ENCODE data around the gene MRC2.
A peak's percentile ranks its signal among the peaks of the same experiment; 100 is the strongest.

The MRC2 gene

DNA sequence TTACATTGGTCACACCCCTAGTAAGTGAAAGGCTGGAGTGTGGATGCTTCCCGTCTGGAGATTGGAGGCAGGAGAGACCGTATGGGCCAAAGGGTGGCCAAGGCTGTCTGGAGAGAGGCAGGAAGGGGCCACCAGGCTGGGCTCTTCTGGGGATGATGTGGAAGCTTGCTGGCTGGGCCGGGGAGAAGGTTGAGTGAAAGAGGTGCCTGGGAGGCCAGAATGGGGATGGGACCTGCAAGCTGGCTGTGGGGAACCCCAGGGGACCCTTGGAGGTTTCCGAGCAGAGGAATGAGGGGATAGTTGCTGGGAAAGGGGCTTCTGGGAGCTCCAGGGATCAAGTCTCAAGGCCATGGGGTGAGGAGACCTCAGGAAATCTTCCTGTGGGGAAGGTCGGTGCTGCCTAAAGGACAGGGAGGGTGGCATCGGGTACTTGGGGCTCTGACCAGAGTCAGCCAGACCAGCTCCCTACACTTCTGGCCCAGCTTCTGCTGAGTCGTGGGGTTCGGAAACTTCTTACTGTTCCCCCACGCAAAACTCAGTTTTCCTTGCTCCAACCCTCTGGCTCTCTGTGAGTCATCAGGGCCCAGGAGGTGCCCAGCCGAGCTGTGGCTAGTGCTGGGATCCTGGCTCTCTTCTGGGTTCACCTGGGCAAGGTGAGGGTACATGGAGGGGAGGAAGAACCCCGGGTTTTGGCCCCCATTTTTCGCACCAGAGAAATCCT, 3.1 kb downstream of the MRC2 start:
- no peak for DNase-seq

DNA sequence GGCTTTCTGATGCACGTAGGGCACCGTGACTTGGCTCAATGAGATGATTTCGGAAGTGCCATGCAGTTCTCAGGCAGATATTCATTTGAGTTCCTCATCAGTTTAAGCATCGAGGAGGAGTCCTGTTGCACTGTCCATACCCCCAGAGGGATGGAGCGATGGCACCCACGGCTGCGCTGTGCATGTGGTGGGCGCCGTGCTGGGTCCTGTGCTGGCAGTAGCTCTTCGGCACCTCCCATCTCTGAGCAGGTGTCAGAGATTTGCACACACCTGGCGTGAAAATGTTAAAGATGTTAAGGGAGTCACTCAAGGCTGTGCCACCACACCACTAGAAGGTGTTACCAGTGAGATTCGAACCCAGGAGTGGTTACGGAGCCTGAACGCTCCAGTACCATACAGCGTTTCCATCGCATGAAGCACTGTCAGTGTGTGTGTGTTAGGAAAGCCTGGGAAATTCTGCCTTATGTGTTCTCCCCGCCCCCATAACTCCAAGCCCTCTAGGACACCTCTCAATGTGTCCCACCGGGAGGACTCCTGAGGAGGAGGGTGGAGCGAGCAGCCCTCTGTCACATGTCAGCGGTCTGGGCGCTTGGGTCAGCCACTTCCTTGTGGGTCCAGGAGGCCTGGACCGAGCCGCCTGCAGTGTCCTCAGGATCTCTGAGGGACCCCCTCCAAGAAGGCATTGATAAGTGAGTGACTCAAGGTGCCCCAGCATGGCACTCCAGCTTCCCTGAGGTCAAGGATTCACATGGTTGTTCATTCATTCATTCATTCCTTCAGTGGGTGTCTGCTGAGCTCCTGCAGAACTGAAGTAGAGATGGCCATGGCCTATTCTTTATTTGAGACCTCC, 3.8 kb downstream of the MRC2 start:
- no peak for DNase-seq
- intact Hi-C loops (cut with DNase I): no loop called here

More for the DNA sequence above, 3.1 kb downstream of the MRC2 start:
- intact Hi-C loops (cut with DNase I): no loop called here

DNA sequence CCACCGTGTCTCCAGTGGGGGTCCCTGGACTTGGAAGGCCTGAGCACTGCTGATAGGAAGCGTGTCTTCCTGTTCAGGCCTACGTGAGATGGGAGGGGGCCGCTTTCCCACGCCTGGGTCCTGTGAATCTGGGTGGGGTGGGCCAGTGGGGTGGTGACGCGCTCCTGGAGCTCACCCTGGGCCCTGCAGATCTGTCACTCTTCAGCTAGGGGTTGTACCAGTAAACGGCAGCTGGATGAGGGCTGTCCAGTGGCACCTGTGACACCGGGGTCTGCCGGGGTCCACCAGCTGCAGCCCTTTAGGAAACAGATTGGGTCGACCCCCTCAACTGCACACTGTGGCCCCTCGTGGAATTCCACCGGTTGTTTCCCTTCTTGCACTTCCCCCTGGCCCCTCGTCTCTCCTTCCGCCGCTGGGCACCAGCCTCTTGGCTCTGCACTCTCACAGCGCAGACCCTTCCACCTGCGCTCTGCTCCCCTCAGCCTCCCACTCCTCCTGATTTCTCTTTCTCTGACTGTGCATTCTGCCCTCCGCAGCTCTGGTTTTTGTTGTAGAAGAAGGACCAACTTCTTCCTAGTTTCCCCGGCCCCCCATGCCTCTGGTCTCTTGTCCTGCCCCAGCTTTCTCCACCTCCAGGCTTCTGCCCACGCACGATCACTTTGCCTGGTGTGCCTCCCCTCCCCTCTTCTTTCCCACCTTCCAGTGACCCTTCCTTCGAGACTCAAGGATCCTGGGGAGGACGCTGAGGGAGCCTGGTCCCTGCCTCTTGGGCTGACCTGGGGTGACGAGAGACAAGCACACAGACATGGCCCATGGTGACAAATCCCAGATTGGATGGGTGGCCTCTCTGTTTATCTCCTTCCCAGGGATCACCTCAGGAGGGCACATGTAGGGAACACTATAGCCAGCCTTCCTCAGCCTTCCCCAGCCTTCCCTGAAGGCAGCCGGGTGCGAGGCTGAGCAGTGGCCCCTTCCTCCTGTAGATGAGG, 4.8 kb downstream of the MRC2 start:
- DNase-seq: no peak
- intact Hi-C loops (cut with DNase I): no loop called here

DNA sequence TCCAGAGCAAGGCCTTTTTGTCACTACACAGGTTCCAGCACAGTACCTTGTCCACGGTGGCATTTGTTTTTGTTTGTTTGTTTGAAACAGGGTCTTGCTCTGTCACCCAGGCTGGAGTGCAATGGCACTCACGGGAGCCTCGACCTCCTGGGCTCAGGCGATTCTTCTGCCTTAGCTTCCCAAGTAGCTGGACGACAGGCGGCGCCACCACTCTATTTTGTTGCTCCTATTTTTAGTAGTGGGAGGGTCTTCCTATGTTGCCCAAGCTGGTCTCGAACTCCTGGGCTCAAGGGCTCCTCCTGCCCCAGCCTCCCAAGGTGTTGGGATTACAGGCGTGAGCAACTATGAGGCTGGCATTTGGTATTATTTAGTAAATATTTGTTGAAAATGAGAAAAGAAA, 10.3 kb downstream of the MRC2 start:
- intact Hi-C loops (cut with DNase I): no loop called here
- no peak for DNase-seq

DNA sequence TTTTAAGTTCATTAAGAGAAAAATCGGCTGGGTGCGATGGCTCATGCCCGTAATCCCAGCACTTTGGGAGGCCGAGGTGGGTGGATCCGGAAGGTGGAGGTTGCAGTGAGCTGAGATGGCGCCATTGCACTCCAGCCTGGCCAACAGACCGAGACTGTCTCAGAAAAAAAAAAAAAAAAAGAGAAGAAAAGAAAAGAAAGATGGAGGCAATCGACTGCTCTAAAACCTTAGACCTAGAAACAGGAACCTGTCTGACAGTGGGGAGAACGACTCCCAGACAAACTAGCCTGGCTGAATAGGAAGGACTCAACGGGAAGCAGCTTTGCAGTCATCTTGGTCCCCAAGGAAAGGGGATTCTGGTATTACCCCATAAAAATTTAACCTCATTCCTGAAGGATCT, 13.7 kb downstream of the MRC2 start:
- no peak for DNase-seq
- intact Hi-C loops (cut with DNase I): no loop called here

DNA sequence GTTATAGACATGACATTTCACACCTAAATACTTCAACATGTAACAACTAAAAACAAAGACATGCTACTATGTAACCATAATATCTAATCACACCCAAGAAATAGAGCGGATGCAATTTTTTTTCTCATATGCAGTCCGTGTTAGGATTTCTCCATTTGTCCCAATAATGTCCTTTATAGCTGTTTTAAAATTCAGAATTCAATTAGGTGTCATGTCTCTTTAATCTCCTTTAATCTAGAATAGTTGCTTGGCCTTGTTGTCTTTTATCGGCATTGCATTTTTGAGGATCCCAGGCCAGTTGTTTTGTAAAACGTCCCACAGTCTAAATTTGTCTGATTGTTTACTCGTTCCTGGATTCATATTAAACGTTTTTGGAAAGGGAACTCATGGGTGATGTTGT, 14.5 kb downstream of the MRC2 start:
- intact Hi-C loops (cut with DNase I): no loop called here
- no peak for DNase-seq

DNA sequence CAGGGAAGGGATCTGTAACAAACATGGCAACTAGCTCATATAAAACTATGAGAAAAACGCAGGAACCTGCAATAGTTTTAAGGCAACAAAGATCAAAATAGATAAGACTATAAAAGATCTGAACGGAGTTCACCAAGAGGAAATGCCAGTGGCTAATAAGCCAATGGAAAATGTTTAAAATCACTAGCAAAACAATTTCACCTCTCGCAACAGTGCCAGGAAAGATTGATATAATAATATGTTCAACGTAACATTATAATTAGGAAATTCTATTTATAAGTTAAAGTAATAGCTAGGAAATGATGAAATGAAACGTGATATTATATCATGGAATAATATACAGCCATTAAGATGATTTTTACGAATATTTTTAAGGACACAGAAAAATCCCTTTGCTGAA, 16.0 kb downstream of the MRC2 start:
- intact Hi-C loops (cut with DNase I): no loop called here

DNA sequence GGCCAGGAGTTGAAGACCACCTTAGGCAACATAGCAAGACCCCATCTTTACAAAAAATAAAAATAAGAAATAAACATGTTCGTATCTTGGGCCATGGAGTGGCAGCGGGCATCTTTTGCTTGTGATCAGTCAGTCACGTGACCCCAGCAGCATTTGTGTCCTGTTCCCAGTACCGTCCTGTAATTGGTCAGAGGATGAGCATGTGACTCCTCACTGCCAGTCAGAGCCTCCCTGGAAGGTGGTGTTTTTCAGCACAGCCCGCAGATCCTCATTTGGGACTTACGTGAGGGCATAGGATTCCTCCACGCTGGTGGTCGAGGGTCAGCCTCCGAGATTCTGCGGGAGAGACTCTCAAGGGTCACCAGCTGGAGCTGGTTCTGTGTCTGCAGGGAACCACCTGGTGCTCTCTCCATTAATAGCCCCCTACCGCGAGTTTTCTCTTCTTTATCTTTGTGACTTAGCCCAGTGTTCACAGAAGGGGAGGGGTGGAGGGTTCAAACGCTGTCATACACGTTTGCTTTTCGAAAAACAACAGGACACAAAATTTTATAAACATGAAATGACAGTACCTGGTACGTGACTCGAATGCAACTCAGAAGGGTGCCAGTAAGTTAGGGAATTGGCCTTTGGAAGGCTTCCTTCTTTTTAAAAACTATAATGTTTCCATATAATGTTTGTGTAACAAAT, 17.2 kb downstream of the MRC2 start:
- intact Hi-C loops (cut with DNase I): no loop called here
- peak in 2 of 42 donors; percentile 26 to 46 for DNase-seq

More for the DNA sequence above, 16.0 kb downstream of the MRC2 start:
- DNase-seq: no peak

DNA sequence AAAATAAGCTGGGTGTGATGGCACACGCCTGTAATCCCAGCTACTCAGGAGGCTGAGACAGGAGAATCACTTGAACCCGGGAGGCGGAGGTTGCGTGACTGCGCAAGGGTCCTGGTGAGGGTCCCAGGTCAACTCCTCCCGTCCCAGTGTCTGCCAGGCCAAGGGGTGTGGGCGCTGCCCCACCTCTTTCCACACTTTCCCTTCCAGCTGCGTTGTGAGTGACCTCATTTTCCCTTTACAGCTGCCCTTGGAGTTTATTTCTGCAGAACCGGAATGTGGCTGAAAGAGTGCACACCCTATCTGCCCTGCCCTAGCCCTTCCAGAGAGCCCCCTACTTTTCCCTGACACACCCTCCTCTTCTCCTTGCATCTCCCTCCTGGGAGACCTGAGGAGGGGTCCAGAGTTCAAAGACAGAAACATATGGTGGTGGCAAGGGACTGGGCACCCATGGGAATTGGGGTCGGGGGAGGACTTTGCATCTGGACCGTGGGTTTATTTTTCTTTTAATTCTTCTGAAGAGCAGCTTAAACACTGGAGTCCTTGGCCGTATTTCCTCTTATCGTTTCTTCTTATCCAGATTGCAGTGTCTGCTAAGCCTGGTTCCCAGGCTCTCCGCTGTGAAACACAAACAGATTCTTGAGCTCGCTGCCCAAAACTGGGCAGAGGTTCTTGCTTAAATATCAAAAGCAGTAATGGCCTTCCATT, 20.9 kb downstream of the MRC2 start:
- DNase-seq: no peak
- intact Hi-C loops (cut with DNase I): no loop called here

DNA sequence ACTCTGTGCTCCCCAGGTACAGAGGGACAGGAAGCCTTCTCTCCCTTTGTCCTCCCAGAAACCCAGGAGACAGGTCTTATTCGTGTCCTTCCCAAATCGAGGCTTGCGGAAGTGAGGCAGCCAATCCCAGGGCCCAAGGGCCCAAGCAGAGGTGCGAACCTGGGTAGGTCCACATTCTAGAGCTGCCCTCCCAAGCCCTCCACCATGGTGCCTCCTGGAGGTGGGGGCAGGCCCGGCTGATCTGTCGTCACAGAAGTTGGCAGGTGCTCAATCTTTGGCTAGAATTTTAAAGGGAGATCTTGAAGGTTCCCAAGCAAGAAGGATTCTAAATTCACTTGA, 21.5 kb downstream of the MRC2 start:
- intact Hi-C loops (cut with DNase I): no loop called here

DNA sequence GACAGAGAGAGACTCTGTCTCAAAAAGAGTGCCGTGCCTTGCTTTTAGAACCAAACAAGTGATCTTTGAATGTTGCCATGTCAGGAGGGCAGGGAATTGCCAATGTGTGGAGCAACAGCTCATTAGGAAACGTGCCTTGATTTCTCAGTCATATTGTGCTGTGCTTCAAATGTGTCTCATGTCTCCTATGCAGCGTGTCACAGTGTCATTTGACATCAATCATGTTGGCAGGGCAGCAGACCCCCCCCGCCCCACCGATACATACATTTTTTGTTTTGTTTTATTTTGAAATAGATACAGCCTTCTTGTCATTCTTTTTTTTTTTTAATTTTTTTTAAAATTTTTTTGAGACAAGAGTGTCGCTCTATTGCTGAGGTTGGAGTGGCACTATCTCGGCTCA, 22.1 kb downstream of the MRC2 start:
- intact Hi-C loops (cut with DNase I): no loop called here
- DNase-seq: no peak

More for the DNA sequence above, 21.5 kb downstream of the MRC2 start:
- no peak for DNase-seq

DNA sequence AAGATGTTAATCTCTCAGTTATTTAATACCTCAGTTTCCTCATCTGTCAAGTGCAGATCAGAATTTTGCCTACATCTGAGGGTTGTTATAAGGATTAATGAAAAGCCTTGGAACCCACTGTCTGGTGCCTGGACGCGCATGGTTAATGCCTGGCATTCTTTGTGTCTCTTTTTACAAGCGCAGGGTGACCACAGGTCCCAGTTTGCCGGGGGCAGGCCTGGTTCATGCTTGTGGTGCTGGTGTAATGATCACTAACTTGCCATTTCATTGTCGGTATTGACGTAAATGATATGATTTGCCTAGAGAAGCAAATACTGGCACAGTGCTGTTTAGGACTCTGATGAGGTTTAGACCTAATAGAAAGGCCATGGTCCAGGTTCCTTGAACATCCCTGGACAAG, 23.1 kb downstream of the MRC2 start:
- DNase-seq: no peak
- intact Hi-C loops (cut with DNase I): no loop called here

DNA sequence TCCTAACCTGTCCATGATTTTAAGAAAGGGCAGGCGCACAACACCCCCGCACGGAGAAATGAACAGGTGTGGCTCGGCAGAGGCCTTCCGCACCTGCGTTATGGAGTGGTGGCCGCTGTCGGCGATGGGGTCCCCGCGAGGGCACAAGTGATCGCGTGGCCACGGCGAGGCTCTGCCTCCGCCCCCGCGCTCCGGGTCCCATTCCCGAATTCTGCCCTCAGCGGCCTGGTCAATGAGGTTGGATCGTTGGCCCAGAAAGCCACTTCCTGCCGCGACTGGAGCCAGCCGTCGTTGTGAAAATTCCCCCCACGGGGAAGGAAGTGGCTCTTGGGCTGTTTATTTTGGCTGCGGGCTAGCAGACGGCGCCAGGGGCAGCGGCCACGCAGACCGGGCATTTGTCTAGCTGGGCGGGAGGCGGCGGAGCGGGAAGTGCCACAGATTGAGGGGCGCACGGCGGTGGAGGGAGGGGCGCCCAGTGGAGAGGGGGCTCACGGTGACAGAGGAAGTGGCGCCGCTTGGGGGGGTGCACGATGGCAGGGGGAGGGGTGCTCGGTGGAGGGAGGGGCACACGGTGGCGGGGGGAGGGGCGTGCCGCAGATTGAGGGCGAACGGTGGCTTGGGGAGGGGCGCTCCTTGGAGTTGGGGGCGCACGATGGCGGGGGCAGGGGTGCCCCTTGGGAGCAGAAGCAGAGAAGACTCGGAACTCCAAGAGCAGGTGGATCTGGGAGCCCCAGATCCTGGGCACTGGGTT, 25.0 kb downstream of the MRC2 start:
- intact Hi-C loops (cut with DNase I): no loop called here
- DNase-seq: peak in 28 of 42 donors; percentile 22 to 68 (median 38)

DNA sequence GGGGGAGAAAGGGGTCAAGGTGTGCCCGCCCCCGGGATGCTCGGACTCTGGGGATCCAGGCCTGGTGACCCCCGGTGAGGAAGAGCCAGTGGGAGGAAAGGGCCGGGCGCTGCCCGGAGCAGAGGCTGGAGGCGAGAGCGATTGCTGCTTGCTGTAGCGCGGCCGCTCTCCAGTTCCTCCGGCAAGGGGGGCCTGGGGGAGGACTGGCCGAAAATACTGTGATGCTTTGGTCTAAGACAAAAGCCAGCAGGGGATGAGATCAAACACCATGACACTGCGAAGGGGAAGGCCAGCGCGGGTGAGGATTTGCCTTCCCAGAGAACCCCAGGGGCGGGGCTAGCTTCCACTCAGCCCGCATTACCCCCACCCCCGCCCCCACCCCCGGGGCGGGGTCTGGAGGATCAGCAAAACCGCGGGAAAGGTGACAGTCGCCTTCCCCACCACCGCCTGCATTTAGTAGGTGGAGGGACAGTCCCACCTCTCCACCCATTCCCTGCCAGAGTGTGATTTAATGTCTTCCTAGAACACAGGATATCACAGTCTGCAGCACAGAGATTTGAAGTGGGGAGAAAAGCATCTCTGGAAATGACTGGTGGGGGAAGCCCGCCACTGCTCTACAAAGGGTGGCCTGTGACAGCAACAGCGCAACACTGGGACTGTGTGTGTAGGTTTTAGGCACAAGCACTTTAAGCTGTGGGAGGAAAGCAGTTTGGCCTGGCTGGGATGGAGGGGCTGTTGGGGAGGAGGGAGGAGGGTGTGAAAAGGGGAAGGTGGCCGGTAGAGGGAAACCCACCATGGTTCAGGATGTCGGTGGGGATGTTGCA, 25.7 kb downstream of the MRC2 start:
- DNase-seq: peak in 41 of 42 donors; percentile 17 to 83 (median 65)
- intact Hi-C loops (cut with DNase I): no loop called here

DNA sequence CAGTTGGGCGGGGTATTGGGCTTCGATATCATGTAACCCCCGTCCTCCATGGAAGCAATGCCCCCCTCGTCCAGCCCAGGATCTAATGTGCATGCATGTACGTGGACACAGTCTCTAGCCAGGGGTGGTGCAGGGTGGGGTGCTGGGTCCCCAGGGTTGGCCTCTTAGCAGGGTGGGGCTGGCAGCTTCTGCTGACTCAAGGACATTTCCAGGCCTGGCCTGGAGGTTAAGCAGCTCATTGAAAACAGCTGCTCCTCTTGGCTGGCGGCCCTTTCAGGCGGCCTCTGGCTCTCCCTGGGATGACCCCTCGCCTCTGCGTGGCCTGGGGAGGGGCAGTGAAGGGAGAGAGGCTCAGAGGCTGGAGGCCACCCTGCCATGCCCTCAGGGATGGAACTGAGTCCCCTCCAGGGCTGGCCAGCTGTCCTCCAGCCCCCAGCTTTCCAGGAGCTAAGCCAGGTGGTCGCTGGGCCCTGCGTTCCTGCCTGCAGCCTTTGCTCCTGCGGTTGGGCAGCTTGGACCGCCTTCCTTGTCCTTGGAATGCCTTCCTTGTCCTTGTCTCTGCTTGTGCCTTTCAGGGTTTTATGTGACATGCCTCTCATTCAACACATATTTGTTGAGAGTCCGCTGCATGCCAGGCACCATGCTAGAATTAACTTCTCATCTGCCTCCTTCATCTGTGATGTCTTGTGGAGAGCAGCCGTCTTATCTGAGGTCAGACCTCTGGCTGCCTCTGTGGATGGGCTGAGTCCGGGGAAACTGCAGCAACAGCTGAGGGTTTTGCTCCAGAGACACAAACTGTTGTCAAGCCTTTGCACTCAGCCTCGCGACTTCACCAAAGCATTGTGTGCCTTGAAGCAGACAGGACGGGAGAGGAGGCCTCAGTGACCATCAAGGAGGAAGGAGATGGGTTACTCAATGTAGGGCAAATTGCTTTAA, 26.6 kb downstream of the MRC2 start:
- no peak for DNase-seq
- intact Hi-C loops (cut with DNase I): no loop called here

DNA sequence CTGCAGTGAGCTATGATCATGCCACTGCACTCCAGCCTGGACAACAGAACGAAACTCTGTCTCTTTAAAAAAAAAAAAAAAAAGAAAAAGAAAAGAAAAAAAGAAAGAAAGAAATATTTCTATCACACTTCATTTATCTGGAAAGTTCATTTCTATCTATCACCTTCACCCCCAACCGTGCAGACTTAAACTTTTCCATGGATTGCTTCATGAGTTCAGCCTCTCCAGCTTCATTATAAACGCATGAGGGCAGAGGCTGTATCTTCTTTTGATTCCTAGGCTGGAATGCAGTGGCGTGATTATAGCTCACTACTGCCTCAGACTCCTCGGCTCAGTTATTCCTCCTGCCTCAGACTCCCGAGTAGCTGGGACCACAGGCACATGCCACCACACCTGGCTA, 28.2 kb downstream of the MRC2 start:
- intact Hi-C loops (cut with DNase I): no loop called here
- DNase-seq: no peak
